Amniotic stem cell (primary cell): Measurements from ENCODE around the gene C2orf92.

Experiments
- DNase-seq: peaks from one replicate; lab custom pipeline; 2025; lab: John Stamatoyannopoulos, UW

The C2orf92 gene

GRCh38 chr2:97745474-97746174 lies 76.1 kb downstream of the C2orf92 start:
- DNase-seq = no peak

- no peak for DNase-seq
Measured at GRCh38 chr2:97747285-97747684, 77.8 kb downstream of the C2orf92 start.

- DNase-seq = no peak
Measured at GRCh38 chr2:97747716-97748115, 78.2 kb downstream of the C2orf92 start.

- DNase-seq = no peak
Measured at GRCh38 chr2:97749581-97749980, 80.1 kb downstream of the C2orf92 start.

GRCh38 chr2:97750017-97750416 lies 80.5 kb downstream of the C2orf92 start:
- no peak for DNase-seq

GRCh38 chr2:97751752-97752151 lies 82.2 kb downstream of the C2orf92 start:
- no peak for DNase-seq
